HG03064 (cell line): ENCODE data around the gene GRIA4.

Experiments
- ATAC-seq: cut with Tn5 transposase; IDR thresholded peaks from one replicate; pipeline ENCODE4 v1.9.1; 2021; ENCODE audit warnings: low read depth; ENCODE audit not compliant: unreplicated experiment

Gene GRIA4

GRCh38 chr11:105635466-105635865, 25.6 kb downstream of the GRIA4 start:
- ATAC-seq: no peak

- ATAC-seq: no peak
These were observed 26.6 kb downstream of the GRIA4 start for GRCh38 chr11:105636496-105636895.

- ATAC-seq: no peak
These were observed 29.7 kb downstream of the GRIA4 start for GRCh38 chr11:105639527-105639926.

DNA sequence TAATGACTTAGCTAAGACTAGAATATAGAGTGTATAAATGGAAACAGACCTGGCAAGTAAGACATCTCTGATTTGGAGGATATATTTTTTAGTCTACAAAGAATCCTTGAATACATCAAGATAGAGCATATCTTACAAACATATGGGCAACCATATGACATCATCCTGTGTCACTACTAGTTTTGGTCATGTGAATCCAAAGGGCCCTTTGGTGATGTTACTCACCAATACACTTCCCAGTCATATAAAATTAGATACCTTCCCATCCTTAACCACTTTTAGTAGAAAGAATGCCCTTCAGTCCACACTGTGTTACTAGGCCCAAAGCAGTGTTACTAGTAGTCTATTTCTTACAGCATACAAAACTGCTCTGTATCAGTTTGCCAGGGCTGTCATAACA, 31.6 kb downstream of the GRIA4 start:
- ATAC-seq: no peak

DNA sequence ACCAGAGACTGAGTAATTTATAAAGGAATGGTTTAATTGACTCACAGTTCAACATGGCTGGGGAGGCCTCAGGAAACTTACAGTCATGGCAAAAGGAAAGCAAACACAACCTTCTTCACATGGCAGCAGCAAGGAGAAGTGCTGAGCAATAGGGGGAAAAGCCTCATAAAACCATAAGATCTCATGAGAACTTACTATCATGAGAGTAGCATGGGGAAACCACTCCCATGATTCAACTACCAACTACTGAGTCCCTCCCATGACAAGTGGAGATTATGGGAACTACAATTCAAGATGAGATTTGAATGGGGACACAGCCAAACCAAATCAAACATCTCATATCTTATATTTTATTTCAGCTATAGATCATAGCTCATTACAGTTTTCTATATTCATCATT, 33.0 kb downstream of the GRIA4 start:
- ATAC-seq: no peak

- no peak for ATAC-seq
These were observed 35.1 kb downstream of the GRIA4 start for GRCh38 chr11:105644839-105645573.

- no peak for ATAC-seq
These were observed 37.9 kb downstream of the GRIA4 start for GRCh38 chr11:105647780-105648179.

DNA sequence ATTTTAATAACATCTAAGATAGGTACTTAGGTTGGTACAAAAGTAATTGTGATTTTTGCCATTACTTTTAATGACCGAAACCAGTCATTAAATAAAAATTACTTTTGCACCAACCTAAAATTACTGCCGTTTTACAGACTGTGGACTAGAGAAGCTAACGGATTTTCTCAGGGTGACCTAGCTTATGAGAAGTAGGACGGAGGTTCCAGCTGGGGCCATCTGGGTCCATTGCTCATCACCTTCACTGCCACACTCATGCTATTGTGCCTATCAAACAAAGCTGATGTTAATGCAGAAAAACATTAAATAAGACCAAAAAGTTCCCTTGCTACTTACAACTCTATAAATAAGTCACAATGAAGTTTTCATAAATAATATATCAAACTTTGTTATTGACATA, 38.9 kb downstream of the GRIA4 start:
- no peak for ATAC-seq

- ATAC-seq: no peak
These were observed 55.4 kb downstream of the GRIA4 start for GRCh38 chr11:105665281-105665680.

GRCh38 chr11:105667441-105667840, 57.6 kb downstream of the GRIA4 start:
- ATAC-seq: no peak

GRCh38 chr11:105670811-105671210, 60.9 kb downstream of the GRIA4 start:
- ATAC-seq: no peak

- ATAC-seq: no peak
These were observed 63.2 kb downstream of the GRIA4 start for GRCh38 chr11:105673089-105673488.

DNA sequence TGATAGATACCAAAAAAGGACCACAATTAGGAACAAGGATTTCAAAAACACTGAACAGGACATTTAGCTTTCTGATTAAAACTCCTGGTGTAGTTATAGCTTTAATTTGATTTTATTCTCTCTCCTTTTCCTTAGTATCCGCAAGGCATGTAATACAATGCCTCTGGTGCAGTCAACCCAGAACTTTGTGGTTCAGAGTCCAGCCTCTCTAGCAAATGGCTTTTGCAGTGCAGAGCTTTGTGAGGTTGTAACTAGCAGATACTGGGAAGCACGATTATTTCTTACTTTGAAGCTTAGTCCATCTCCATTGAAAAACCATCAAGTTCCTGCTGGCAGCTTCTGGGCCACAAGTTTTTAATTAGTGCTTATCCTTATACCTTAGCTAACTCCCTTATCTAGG, 79.8 kb downstream of the GRIA4 start:
- ATAC-seq: no peak

DNA sequence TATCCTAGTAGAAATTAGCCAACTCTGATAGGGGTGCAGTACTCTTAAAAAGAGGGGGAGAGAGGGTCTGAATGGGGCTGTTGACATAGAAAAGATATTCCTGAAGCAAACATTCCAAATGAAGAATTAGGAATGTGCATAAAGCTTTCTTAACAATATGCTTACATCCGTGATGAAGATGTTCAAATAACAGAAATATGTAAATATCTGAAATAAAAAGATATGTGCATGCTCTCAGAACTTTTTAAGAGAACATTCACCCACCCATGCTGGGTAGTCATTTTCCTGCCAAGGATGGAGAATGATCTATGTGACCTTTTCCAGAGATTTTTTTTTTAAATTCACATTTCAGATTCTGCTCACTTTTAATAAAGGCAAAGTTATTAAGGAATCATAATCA, 80.6 kb downstream of the GRIA4 start:
- ATAC-seq: no peak

GRCh38 chr11:105693075-105693759, 83.3 kb downstream of the GRIA4 start:
- ATAC-seq: no peak

DNA sequence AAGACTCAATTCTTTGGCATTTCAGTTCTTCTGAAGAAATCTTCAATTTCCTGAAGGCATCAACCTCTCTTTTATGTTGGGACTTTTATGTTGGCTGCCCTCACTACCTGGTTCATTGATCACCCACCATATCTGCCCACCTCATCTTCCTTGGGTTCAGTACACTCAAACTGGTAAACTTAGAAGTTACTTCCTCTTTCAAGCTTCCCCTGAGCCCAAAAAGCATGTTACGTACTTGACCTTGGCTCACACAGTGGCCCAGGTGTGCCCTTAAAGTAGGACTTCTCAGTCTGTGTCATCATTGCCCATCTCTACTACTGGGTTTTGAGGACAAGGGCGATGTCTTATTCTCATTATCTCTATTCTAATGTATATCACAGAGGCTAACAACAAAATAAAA, 86.1 kb downstream of the GRIA4 start:
- ATAC-seq: no peak

DNA sequence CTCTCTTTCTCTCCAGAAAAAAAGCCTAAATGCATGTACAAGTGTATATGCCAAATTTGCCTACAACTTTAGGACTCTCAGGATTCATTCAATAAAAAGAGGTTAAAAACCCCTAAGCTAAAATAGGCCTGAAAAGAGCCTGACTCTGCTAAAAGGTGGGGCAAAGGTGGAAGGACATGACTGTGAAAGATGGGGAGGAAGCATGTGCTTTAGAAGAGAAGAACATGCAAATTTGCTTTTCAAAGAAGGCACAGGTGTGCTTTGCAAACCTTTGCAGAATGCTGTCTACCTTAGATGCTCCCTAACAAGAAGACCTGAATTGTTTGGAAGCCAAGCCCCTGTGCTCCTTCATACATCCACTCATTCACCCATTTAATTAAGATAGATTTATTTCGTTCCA, 87.4 kb downstream of the GRIA4 start:
- no peak for ATAC-seq

DNA sequence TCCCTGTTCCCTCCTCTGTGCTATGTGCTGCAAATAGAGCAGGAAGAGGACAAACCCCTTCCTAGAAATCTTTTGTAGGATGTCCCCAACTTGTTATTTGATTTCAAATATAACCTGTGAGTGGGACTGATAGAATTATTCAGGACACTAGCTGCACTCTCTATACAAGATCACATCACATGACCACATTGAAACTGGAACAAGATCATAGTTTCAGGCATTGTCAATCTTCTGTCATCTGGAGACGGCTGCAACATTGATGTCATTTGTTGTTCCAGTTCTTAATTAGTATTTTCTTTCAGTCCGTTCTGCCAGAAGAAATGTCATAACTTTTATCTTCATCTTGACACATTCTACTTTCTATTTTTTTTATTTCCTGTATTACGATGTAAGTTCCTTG, 89.3 kb downstream of the GRIA4 start:
- ATAC-seq: no peak

- no peak for ATAC-seq
These were observed 90.4 kb downstream of the GRIA4 start for GRCh38 chr11:105700271-105700670.

GRCh38 chr11:105701098-105701497, 91.2 kb downstream of the GRIA4 start:
- no peak for ATAC-seq

- no peak for ATAC-seq
These were observed 96.1 kb downstream of the GRIA4 start for GRCh38 chr11:105705786-105706530.

DNA sequence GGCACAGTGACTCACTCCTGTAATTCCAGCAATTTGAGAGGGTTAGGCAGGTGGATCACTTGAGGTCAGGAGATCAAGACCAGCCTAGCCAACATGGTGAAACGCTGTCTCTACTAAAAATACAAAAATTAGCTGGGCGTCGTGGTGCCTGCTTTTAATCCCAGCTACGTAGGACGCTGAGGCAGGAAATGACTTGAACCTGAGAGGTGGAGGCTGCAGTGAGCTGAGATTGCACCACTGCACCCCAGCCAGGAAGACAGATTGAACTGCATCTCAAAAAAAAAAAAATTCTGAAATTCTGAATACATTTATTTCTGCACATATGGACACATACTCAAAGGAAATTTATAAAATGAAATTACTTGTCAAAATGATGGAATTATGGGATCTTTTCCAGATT, 103.2 kb downstream of the GRIA4 start:
- ATAC-seq: no peak
